A549 (cell line): ENCODE results near the gene TRANK1. TPM values are rescaled to one million over a fixed set of nuclear protein-coding genes. Genes with fewer than 3 reads are reported as not detected.

Experiments
- ATAC-seq, 2 experiments: fragments of 200-7000 bp in 1 of 2; fragments of >200 bp in 1 of 2; cut with Nextera tagmentation in 1 of 2; cut with Tn5 transposase in 1 of 2; 3 replicates each; pipeline versions ENCODE4 v1.8.0 to v1.9.1; 2018 to 2020; ENCODE audit warnings: mild to moderate bottlenecking in 1 of 2, moderate library complexity in 1 of 2
- CTCF ChIA-PET: fragments of 300-600 bp; sonication (Branson Sonifier 250); formaldehyde crosslinking; extraction: SDS; loops from one replicate; lab custom pipeline; 2021; ENCODE audit warnings: antibody characterized with exemption, inconsistent platforms; lab: Yijun Ruan, JAX
- POLR2A ChIA-PET: fragments of 350-600 bp; formaldehyde crosslinking; extraction: SDS; loops from one replicate; lab custom pipeline; 2021; ENCODE audit warnings: antibody characterized with exemption, inconsistent platforms; lab: Yijun Ruan, JAX
- DNase-seq, 2 experiments: peaks; one replicate each; pipeline versions ENCODE4 v3.0.0 to v3.0.0-alpha.2; 2011 to 2016; ENCODE audit warnings: low read depth in 1 of 2, low spot score in 1 of 2
- FAIRE-seq: peaks from 2 replicates; lab custom pipeline; 2011; peaks lifted over from hg19 to GRCh38; lab: Jason Lieb, UNC
- H3K27ac ChIP-seq, 2 experiments: fragments of >200 bp; sonication (Bioruptor Twin); formaldehyde crosslinking; 3 replicates each; pipeline ENCODE4 v1.5.1; 2016 to 2017
- H3K4me1 ChIP-seq: fragments of >200 bp; sonication (Bioruptor Twin); formaldehyde crosslinking; 3 replicates; pipeline ENCODE4 v1.6.1; 2016
- H3K4me2 ChIP-seq: fragments of >200 bp; sonication (Bioruptor Twin); formaldehyde crosslinking; 3 replicates; pipeline ENCODE4 v1.6.1; 2016
- H3K4me3 ChIP-seq: fragments of >200 bp; sonication (Bioruptor Twin); formaldehyde crosslinking; 3 replicates; pipeline ENCODE4 v1.5.1; 2016
- H3K9me3 ChIP-seq: fragments of >200 bp; sonication (Bioruptor Twin); formaldehyde crosslinking; 3 replicates; pipeline ENCODE4 v1.6.1; 2016
- CBX2 ChIP-seq: fragments of 200-600 bp; sonication (generic); IDR thresholded peaks from 2 replicates; pipeline ENCODE4 v1.6.1; 2016; ENCODE audit warnings: low read depth, mild to moderate bottlenecking, borderline replicate concordance
- CBX8 ChIP-seq: fragments of 200-600 bp; sonication (generic); IDR thresholded peaks from 2 replicates; pipeline ENCODE4 v1.6.1; 2016
- CHD2 ChIP-seq: fragments of 150-350 bp; IDR thresholded peaks from 2 replicates; pipeline ENCODE4 v1.6.1; 2014; ENCODE audit warnings: low read length; ENCODE audit not compliant: partially characterized antibody
- CHD4 ChIP-seq: fragments of 200-600 bp; sonication (generic); IDR thresholded peaks from 2 replicates; pipeline ENCODE4 v1.6.1; 2016; ENCODE audit warnings: antibody characterized with exemption, mild to moderate bottlenecking, borderline replicate concordance
- EHF ChIP-seq: fragments of 250-450 bp; sonication (Bioruptor Pico); IDR thresholded peaks from 2 replicates; pipeline ENCODE4 v1.5.0; 2020; ENCODE audit warnings: mild to moderate bottlenecking
- FOSB ChIP-seq: fragments of 250-450 bp; sonication (Bioruptor Pico); IDR thresholded peaks from 2 replicates; pipeline ENCODE4 v1.5.0; 2020; ENCODE audit warnings: mild to moderate bottlenecking, moderate library complexity
- FOXS1 ChIP-seq: fragments of 250-450 bp; sonication (Bioruptor Pico); IDR thresholded peaks from 2 replicates; pipeline ENCODE4 v1.5.0; 2020; ENCODE audit warnings: mild to moderate bottlenecking, moderate library complexity
- HDAC2 ChIP-seq: fragments of 200-600 bp; sonication (generic); IDR thresholded peaks from 2 replicates; pipeline ENCODE4 v1.6.1; 2016
- HES2 ChIP-seq: fragments of >200 bp; sonication (Bioruptor Twin); formaldehyde crosslinking; IDR thresholded peaks from 2 replicates; pipeline ENCODE4 v1.6.1; 2016
- HOXA7 ChIP-seq: fragments of 250-450 bp; sonication (Bioruptor Pico); IDR thresholded peaks from 2 replicates; pipeline ENCODE4 v1.5.0; 2020; ENCODE audit warnings: mild to moderate bottlenecking, moderate library complexity
- HOXB13 ChIP-seq: fragments of 250-450 bp; sonication (Bioruptor Pico); IDR thresholded peaks from 2 replicates; pipeline ENCODE4 v1.5.0; 2020; ENCODE audit warnings: low read depth, mild to moderate bottlenecking, moderate library complexity
- JUNB ChIP-seq: fragments of >200 bp; sonication (Bioruptor Twin); formaldehyde crosslinking; IDR thresholded peaks from 2 replicates; pipeline ENCODE4 v1.6.1; 2016
- KDM1A ChIP-seq: fragments of 200-600 bp; sonication (generic); IDR thresholded peaks from 2 replicates; pipeline ENCODE4 v1.6.1; 2016; ENCODE audit warnings: low read depth, mild to moderate bottlenecking
- KDM5A ChIP-seq: fragments of 200-600 bp; sonication (generic); IDR thresholded peaks from 2 replicates; pipeline ENCODE4 v1.6.1; 2016; ENCODE audit warnings: antibody characterized with exemption, mild to moderate bottlenecking
- MAX ChIP-seq: IDR thresholded peaks from 2 replicates; pipeline ENCODE4 v1.6.1; 2012
- MYC ChIP-seq: IDR thresholded peaks from 2 replicates; pipeline ENCODE4 v1.6.1; 2012; ENCODE audit warnings: mild to moderate bottlenecking, inconsistent platforms, low read length, improper control_type of control experiment, borderline replicate concordance
- NPAS2 ChIP-seq: fragments of 250-450 bp; sonication (Bioruptor Pico); IDR thresholded peaks from 2 replicates; pipeline ENCODE4 v1.8.0; 2022; ENCODE audit warnings: mild to moderate bottlenecking, moderate library complexity, borderline replicate concordance
- NR3C1 ChIP-seq: fragments of >200 bp; sonication (Bioruptor Twin); formaldehyde crosslinking; IDR thresholded peaks from 3 replicates; pipeline ENCODE4 v1.6.1; 2017
- POLR2A ChIP-seq: IDR thresholded peaks from 2 replicates; pipeline ENCODE4 v1.6.1; 2012; ENCODE audit warnings: mild to moderate bottlenecking, low read length
- POLR2AphosphoS2 ChIP-seq: conservative IDR thresholded peaks from 2 replicates; pipeline ENCODE4 v1.6.1; 2012; ENCODE audit warnings: low read length, improper control_type of control experiment, inconsistent platforms
- RFX5 ChIP-seq: fragments of 450-650 bp; IDR thresholded peaks from 2 replicates; pipeline ENCODE4 v1.7.1; 2014; ENCODE audit warnings: antibody characterized with exemption, mild to moderate bottlenecking, moderate library complexity
- RNF2 ChIP-seq: fragments of 200-600 bp; sonication (generic); IDR thresholded peaks from 2 replicates; pipeline ENCODE4 v1.6.1; 2016; ENCODE audit warnings: low read depth, mild to moderate bottlenecking, antibody characterized with exemption, moderate library complexity, borderline replicate concordance
- SREBF2 ChIP-seq: fragments of 450-650 bp; IDR thresholded peaks from 2 replicates; pipeline ENCODE4 v1.6.1; 2014; ENCODE audit warnings: mild to moderate bottlenecking, moderate library complexity
- WGBS: methylation state at CpG from one replicate; pipeline ENCODE4 v1.1.6; 2017; ENCODE audit errors: missing lambda C conversion rate; 5-methylcytosine and 5-hydroxymethylcytosine counted together
- polyA plus RNA-seq, 4 experiments: library from polyadenylated mRNA; depleted of rRNA in 3 of 4; stranded (reverse); fragments of >200 nt; fragmentation: RNase III in 1 of 4; extraction: RNeasy Plus Mini Kit Qiagen cat#74134 plus additional on column Dnase treatment in 1 of 4; gene quantifications; 2 replicates in 3 of 4; 3 replicates in 1 of 4; pipeline ENCODE4 v1.2.3, GENCODE V29; 2011 to 2017
- TF ChIP-seq, protein P1 (sequence below): fragments of 250-450 bp; sonication (Bioruptor Pico); IDR thresholded peaks from 2 replicates; pipeline ENCODE4 v1.5.0; 2020; ENCODE audit warnings: low read depth, mild to moderate bottlenecking, moderate library complexity
- TF ChIP-seq, protein P2 (sequence below): fragments of 200-600 bp; sonication (generic); IDR thresholded peaks from 2 replicates; pipeline ENCODE4 v1.6.1; 2016; ENCODE audit warnings: antibody characterized with exemption, mild to moderate bottlenecking, moderate library complexity

Gene TRANK1
- polyA plus RNA-seq, 2 of the 4 experiments (the other 2 are of a cell fraction) = 0.58 to 3.2 TPM

GRCh38 chr3:36867810-36868209 is 77.0 kb downstream of the TRANK1 start:
- ChIA-PET POLR2A (no interaction called here), CTCF (interaction anchor here (1.0 to 4.6 kb wide), 18 partner anchors 9 to 907 kb away, joined by 3 to 54 read pairs (median 5); no protein-coding TSS in a partner anchor)
- 67% methylated on average over 7 of the region's 7 CpGs for WGBS
- Histone ChIP-seq H3K4me1 (no peaks in the 10 kb centered on the region), H3K4me2 (no peak overlapping the region), H3K4me3 (no peak overlapping the region), H3K9me3 (no peaks in the 10 kb centered on the region), H3K27ac (no peak overlapping the region)
- FAIRE-seq (no peak), ATAC-seq (no peak), DNase-seq (no peak)
- TF ChIP-seq CBX2 (no peak), FOSB (CRISPR knock-in tag) (no peak), MYC (no peak), SREBF2 (no peak), HDAC2 (no peak), CHD2 (no peak), MAX (no peak), POLR2A (no peak), HOXA7 (CRISPR knock-in tag) (no peak), RNF2 (no peak), RFX5 (no peak), POLR2AphosphoS2 (no peak), HOXB13 (CRISPR knock-in tag) (no peak), KDM5A (no peak), JUNB (no peak), CBX8 (no peak), EHF (CRISPR knock-in tag) (no peak)

DNA sequence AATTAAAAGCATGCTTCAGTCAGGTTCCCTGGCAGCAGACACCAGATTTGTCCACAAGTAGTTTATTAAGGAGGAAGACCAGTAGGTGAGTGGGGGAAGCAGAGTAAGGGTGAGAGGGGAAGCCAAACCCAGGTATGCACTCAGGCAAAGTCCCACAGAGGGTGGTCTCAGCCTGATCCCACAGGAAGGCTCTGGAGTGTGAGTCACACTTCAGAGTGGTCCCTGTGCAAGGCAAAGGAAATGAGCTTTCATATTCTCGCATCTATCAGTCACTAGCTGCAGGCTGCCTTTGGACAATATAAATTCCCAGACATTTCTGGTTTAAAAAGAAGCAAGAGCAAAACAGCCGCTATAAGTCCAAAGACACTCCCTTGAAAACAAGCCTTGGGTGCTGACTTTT is 78.5 kb downstream of the TRANK1 start:
- ChIA-PET CTCF (interaction anchor here (1.2 to 4.6 kb wide), 6 partner anchors 9 to 137 kb away, joined by 3 to 54 read pairs (median 6); no protein-coding TSS in a partner anchor), POLR2A (no interaction called here)
- TF ChIP-seq, protein P1, sequence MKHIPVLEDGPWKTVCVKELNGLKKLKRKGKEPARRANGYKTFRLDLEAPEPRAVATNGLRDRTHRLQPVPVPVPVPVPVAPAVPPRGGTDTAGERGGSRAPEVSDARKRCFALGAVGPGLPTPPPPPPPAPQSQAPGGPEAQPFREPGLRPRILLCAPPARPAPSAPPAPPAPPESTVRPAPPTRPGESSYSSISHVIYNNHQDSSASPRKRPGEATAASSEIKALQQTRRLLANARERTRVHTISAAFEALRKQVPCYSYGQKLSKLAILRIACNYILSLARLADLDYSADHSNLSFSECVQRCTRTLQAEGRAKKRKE = no peak
- TF ChIP-seq KDM5A = no peak
- TF ChIP-seq NR3C1 = no peak
- TF ChIP-seq FOXS1 (CRISPR knock-in tag) = no peak
- no peak for TF ChIP-seq NPAS2 (CRISPR knock-in tag)
- TF ChIP-seq CHD4 = no peak
- TF ChIP-seq KDM1A = no peak
- no peak for TF ChIP-seq FOSB (CRISPR knock-in tag)
- TF ChIP-seq CHD2 = no peak
- TF ChIP-seq HES2 = no peak
- TF ChIP-seq POLR2AphosphoS2 = no peak
- no peak for TF ChIP-seq MAX
- TF ChIP-seq, protein P2, sequence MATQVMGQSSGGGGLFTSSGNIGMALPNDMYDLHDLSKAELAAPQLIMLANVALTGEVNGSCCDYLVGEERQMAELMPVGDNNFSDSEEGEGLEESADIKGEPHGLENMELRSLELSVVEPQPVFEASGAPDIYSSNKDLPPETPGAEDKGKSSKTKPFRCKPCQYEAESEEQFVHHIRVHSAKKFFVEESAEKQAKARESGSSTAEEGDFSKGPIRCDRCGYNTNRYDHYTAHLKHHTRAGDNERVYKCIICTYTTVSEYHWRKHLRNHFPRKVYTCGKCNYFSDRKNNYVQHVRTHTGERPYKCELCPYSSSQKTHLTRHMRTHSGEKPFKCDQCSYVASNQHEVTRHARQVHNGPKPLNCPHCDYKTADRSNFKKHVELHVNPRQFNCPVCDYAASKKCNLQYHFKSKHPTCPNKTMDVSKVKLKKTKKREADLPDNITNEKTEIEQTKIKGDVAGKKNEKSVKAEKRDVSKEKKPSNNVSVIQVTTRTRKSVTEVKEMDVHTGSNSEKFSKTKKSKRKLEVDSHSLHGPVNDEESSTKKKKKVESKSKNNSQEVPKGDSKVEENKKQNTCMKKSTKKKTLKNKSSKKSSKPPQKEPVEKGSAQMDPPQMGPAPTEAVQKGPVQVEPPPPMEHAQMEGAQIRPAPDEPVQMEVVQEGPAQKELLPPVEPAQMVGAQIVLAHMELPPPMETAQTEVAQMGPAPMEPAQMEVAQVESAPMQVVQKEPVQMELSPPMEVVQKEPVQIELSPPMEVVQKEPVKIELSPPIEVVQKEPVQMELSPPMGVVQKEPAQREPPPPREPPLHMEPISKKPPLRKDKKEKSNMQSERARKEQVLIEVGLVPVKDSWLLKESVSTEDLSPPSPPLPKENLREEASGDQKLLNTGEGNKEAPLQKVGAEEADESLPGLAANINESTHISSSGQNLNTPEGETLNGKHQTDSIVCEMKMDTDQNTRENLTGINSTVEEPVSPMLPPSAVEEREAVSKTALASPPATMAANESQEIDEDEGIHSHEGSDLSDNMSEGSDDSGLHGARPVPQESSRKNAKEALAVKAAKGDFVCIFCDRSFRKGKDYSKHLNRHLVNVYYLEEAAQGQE = no peak
- no peak overlapping the region for H3K4me3 ChIP-seq
- H3K4me2 ChIP-seq = no peak overlapping the region
- 64% methylated on average over 2 of the region's 2 CpGs for WGBS
- no peak for DNase-seq
- ATAC-seq = no peak
- H3K4me1 ChIP-seq = no peaks in the 10 kb centered on the region
- no peaks in the 10 kb centered on the region for H3K9me3 ChIP-seq
- no peak overlapping the region for H3K27ac ChIP-seq
- no peak for FAIRE-seq
